HepG2 (cell line): ENCODE results near the gene ANO9. TPM values are rescaled to one million over a fixed set of nuclear protein-coding genes. Genes with fewer than 3 reads are reported as not detected.

ENCODE experiments used
- FOSL2 ChIP-seq: sonication (generic); formaldehyde crosslinking; IDR thresholded peaks from 2 replicates; pipeline ENCODE4 v1.4.0; 2020; ENCODE audit warnings: missing genetic modification reagents
- JUND ChIP-seq: sonication (generic); formaldehyde crosslinking; IDR thresholded peaks from 2 replicates; pipeline ENCODE4 v1.8.0; 2022; ENCODE audit warnings: mild to moderate bottlenecking, missing genetic modification reagents
- KLF15 ChIP-seq: sonication (generic); formaldehyde crosslinking; IDR thresholded peaks from 2 replicates; pipeline ENCODE4 v1.8.1; 2023; ENCODE audit warnings: borderline replicate concordance, mild to moderate bottlenecking, inconsistent platforms, missing genetic modification reagents, mixed read lengths
- NR2C2 ChIP-seq: sonication (generic); formaldehyde crosslinking; IDR thresholded peaks from 2 replicates; pipeline ENCODE4 v1.4.0; 2020; ENCODE audit warnings: missing genetic modification reagents, mild to moderate bottlenecking, moderate library complexity, borderline replicate concordance
- ZNF256 ChIP-seq: sonication (generic); formaldehyde crosslinking; conservative IDR thresholded peaks from 2 replicates; pipeline ENCODE4 v1.4.0; 2020; ENCODE audit warnings: missing genetic modification reagents
- ZNF674 ChIP-seq: sonication (generic); formaldehyde crosslinking; IDR thresholded peaks from 2 replicates; pipeline ENCODE4 v1.5.0; 2020; ENCODE audit warnings: low read depth, mild to moderate bottlenecking, missing genetic modification reagents
- ZNF746 ChIP-seq: sonication (generic); formaldehyde crosslinking; IDR thresholded peaks from 2 replicates; pipeline ENCODE4 v1.8.0; 2022; ENCODE audit warnings: mild to moderate bottlenecking, missing genetic modification reagents
- polyA plus RNA-seq, 8 experiments: library from polyadenylated mRNA; depleted of rRNA in 3 of 8; stranded (reverse) in 7 of 8; unstranded in 1 of 8; fragments of >200 nt; fragmentation: Illumina TruSeq in 4 of 8; extraction: Trizol in 4 of 8; gene quantifications; 2 replicates each; pipeline versions ENCODE4 v1.2.1 to v1.2.3, GENCODE V29; 2011 to 2016; ENCODE audit warnings: low read depth in 4 of 8, missing spikeins in 1 of 8, mixed read lengths in 1 of 8; ENCODE audit not compliant: insufficient read depth in 1 of 8
- total RNA-seq, 5 experiments: library from RNA; depleted of rRNA; stranded (reverse); fragments of >200 nt; fragmentation: Illumina TruSeq; extraction: Trizol; gene quantifications; 2 replicates each; pipeline ENCODE4 v1.2.3, GENCODE V29; 2016; ENCODE audit warnings: low read depth in 1 of 5
- TF ChIP-seq, protein P1 (sequence below): sonication (generic); formaldehyde crosslinking; IDR thresholded peaks from 2 replicates; pipeline ENCODE4 v1.4.0; 2020; ENCODE audit warnings: missing genetic modification reagents, mild to moderate bottlenecking, borderline replicate concordance
- TF ChIP-seq, protein P2 (sequence below): sonication (generic); formaldehyde crosslinking; IDR thresholded peaks from 2 replicates; pipeline ENCODE4 v1.4.0; 2020; ENCODE audit warnings: missing genetic modification reagents, borderline replicate concordance
- TF ChIP-seq, protein P3 (sequence below): sonication (generic); formaldehyde crosslinking; IDR thresholded peaks from 2 replicates; pipeline ENCODE4 v1.8.1; 2023; ENCODE audit warnings: mild to moderate bottlenecking, missing genetic modification reagents, borderline replicate concordance
- TF ChIP-seq, protein P4 (sequence below): sonication (generic); formaldehyde crosslinking; IDR thresholded peaks from 2 replicates; pipeline ENCODE4 v1.8.0; 2022; ENCODE audit warnings: mild to moderate bottlenecking, missing genetic modification reagents, borderline replicate concordance
- TF ChIP-seq, protein P5 (sequence below): sonication (generic); formaldehyde crosslinking; IDR thresholded peaks from 2 replicates; pipeline ENCODE4 v1.5.0; 2020; ENCODE audit warnings: mild to moderate bottlenecking, missing genetic modification reagents, moderate library complexity
- TF ChIP-seq, protein P6 (sequence below): IDR thresholded peaks from 2 replicates; pipeline ENCODE4 v1.6.1; 2016; ENCODE audit warnings: control low read depth
- TF ChIP-seq, protein P7 (sequence below): sonication (generic); formaldehyde crosslinking; IDR thresholded peaks from 2 replicates; pipeline ENCODE4 v1.4.0; 2020; ENCODE audit warnings: mild to moderate bottlenecking, missing genetic modification reagents

The ANO9 gene
- total and polyA plus RNA-seq, 2 of the 13 experiments (the other 11 are each of a cell fraction or from before 2014, with no cell fraction given), result 8.9 to 14.3 TPM

DNA sequence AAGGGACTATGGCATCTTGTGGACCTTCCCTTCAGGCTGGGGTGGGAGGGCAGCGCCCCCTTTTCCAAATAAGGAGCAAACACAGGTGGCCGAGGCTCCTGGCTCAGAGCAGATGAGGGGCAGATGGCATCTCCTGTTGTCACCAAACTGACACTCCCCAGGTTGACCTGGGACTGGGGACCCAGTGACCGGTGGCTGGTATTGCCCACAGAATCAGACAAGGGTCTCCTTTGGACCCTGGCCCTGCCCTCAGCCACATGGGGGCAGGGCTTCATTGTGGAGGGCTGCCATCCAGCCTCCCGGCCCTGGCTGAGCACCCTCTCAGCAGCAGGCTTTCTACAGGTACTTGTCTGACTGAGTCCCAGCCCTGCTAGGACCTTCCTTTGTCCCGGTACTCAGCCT lies 26.2 kb downstream of the ANO9 start (continued):
- TF ChIP-seq, protein P1, sequence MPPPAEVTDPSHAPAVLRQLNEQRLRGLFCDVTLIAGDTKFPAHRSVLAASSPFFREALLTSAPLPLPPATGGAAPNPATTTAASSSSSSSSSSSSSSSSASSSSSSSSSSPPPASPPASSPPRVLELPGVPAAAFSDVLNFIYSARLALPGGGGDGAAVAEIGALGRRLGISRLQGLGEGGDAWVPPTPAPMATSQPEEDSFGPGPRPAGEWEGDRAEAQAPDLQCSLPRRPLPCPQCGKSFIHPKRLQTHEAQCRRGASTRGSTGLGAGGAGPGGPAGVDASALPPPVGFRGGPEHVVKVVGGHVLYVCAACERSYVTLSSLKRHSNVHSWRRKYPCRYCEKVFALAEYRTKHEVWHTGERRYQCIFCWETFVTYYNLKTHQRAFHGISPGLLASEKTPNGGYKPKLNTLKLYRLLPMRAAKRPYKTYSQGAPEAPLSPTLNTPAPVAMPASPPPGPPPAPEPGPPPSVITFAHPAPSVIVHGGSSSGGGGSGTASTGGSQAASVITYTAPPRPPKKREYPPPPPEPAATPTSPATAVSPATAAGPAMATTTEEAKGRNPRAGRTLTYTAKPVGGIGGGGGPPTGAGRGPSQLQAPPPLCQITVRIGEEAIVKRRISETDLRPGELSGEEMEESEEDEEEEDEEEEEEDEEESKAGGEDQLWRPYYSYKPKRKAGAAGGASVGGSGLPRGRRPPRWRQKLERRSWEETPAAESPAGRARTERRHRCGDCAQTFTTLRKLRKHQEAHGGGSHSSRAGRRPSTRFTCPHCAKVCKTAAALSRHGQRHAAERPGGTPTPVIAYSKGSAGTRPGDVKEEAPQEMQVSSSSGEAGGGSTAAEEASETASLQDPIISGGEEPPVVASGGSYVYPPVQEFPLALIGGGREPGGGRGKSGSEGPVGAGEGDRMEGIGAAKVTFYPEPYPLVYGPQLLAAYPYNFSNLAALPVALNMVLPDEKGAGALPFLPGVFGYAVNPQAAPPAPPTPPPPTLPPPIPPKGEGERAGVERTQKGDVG, result no peak
- TF ChIP-seq, protein P2, sequence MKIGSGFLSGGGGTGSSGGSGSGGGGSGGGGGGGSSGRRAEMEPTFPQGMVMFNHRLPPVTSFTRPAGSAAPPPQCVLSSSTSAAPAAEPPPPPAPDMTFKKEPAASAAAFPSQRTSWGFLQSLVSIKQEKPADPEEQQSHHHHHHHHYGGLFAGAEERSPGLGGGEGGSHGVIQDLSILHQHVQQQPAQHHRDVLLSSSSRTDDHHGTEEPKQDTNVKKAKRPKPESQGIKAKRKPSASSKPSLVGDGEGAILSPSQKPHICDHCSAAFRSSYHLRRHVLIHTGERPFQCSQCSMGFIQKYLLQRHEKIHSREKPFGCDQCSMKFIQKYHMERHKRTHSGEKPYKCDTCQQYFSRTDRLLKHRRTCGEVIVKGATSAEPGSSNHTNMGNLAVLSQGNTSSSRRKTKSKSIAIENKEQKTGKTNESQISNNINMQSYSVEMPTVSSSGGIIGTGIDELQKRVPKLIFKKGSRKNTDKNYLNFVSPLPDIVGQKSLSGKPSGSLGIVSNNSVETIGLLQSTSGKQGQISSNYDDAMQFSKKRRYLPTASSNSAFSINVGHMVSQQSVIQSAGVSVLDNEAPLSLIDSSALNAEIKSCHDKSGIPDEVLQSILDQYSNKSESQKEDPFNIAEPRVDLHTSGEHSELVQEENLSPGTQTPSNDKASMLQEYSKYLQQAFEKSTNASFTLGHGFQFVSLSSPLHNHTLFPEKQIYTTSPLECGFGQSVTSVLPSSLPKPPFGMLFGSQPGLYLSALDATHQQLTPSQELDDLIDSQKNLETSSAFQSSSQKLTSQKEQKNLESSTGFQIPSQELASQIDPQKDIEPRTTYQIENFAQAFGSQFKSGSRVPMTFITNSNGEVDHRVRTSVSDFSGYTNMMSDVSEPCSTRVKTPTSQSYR, result no peak
- TF ChIP-seq, protein P3, sequence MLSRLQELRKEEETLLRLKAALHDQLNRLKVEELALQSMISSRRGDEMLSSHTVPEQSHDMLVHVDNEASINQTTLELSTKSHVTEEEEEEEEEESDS (CRISPR knock-in tag), result no peak
- TF ChIP-seq ZNF746 (CRISPR knock-in tag), result no peak
- TF ChIP-seq, protein P4, sequence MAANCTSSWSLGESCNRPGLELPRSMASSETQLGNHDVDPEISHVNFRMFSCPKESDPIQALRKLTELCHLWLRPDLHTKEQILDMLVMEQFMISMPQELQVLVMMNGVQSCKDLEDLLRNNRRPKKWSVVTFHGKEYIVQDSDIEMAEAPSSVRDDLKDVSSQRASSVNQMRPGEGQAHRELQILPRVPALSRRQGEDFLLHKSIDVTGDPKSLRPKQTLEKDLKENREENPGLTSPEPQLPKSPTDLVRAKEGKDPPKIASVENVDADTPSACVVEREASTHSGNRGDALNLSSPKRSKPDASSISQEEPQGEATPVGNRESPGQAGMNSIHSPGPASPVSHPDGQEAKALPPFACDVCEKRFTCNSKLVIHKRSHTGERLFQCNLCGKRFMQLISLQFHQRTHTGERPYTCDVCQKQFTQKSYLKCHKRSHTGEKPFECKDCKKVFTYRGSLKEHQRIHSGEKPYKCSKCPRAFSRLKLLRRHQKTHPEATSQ (CRISPR knock-in tag), result no peak
- TF ChIP-seq FOSL2 (CRISPR knock-in tag), result no peak
- TF ChIP-seq NR2C2 (CRISPR knock-in tag), result 0 out of 2 replicates have a peak, but pooled peaks have one; percentile 1
- TF ChIP-seq, protein P5, sequence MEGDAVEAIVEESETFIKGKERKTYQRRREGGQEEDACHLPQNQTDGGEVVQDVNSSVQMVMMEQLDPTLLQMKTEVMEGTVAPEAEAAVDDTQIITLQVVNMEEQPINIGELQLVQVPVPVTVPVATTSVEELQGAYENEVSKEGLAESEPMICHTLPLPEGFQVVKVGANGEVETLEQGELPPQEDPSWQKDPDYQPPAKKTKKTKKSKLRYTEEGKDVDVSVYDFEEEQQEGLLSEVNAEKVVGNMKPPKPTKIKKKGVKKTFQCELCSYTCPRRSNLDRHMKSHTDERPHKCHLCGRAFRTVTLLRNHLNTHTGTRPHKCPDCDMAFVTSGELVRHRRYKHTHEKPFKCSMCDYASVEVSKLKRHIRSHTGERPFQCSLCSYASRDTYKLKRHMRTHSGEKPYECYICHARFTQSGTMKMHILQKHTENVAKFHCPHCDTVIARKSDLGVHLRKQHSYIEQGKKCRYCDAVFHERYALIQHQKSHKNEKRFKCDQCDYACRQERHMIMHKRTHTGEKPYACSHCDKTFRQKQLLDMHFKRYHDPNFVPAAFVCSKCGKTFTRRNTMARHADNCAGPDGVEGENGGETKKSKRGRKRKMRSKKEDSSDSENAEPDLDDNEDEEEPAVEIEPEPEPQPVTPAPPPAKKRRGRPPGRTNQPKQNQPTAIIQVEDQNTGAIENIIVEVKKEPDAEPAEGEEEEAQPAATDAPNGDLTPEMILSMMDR, result peak; percentile 38; the same call in 1 of the 2 replicates
- TF ChIP-seq, protein P6, sequence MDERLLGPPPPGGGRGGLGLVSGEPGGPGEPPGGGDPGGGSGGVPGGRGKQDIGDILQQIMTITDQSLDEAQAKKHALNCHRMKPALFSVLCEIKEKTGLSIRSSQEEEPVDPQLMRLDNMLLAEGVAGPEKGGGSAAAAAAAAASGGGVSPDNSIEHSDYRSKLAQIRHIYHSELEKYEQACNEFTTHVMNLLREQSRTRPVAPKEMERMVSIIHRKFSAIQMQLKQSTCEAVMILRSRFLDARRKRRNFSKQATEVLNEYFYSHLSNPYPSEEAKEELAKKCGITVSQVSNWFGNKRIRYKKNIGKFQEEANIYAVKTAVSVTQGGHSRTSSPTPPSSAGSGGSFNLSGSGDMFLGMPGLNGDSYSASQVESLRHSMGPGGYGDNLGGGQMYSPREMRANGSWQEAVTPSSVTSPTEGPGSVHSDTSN (CRISPR knock-in tag), result no peak
- TF ChIP-seq, protein P7, sequence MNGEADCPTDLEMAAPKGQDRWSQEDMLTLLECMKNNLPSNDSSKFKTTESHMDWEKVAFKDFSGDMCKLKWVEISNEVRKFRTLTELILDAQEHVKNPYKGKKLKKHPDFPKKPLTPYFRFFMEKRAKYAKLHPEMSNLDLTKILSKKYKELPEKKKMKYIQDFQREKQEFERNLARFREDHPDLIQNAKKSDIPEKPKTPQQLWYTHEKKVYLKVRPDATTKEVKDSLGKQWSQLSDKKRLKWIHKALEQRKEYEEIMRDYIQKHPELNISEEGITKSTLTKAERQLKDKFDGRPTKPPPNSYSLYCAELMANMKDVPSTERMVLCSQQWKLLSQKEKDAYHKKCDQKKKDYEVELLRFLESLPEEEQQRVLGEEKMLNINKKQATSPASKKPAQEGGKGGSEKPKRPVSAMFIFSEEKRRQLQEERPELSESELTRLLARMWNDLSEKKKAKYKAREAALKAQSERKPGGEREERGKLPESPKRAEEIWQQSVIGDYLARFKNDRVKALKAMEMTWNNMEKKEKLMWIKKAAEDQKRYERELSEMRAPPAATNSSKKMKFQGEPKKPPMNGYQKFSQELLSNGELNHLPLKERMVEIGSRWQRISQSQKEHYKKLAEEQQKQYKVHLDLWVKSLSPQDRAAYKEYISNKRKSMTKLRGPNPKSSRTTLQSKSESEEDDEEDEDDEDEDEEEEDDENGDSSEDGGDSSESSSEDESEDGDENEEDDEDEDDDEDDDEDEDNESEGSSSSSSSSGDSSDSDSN (CRISPR knock-in tag), result no peak
- no peak for TF ChIP-seq KLF15 (CRISPR knock-in tag)
- no peak for TF ChIP-seq ZNF256 (CRISPR knock-in tag)
- TF ChIP-seq JUND (CRISPR knock-in tag), result no peak
- TF ChIP-seq ZNF674 (CRISPR knock-in tag), result no peak
